Karpas-422 (cell line): Measurements from ENCODE around the gene BMERB1. TPM values are rescaled to one million over a fixed set of nuclear protein-coding genes. Genes with fewer than 3 reads are reported as not detected.
A peak's percentile ranks its signal among the peaks of the same experiment; 100 is the strongest.

ENCODE experiments used
- DNase-seq: peaks from one replicate; pipeline ENCODE4 v3.0.0-alpha.2; 2015
- H2AFZ ChIP-seq: fragments of 200-600 bp; sonication (generic); 2 replicates; pipeline ENCODE4 v1.6.1; 2014; ENCODE audit warnings: antibody characterized with exemption, low read length, mixed read lengths
- H3K27ac ChIP-seq: fragments of 200-600 bp; sonication (generic); 2 replicates; pipeline ENCODE4 v1.5.1; 2014; ENCODE audit warnings: mild to moderate bottlenecking, low read length, moderate library complexity
- H3K27me3 ChIP-seq: fragments of 200-600 bp; sonication (generic); 2 replicates; pipeline ENCODE4 v1.6.1; 2014; ENCODE audit warnings: low read length, mixed read lengths
- H3K36me3 ChIP-seq: fragments of 200-600 bp; sonication (generic); 2 replicates; pipeline ENCODE4 v1.6.1; 2014; ENCODE audit warnings: low read length, mixed read lengths; ENCODE audit not compliant: insufficient read depth
- H3K4me1 ChIP-seq: fragments of 200-600 bp; sonication (generic); 2 replicates; pipeline ENCODE4 v1.6.1; 2014; ENCODE audit warnings: mild to moderate bottlenecking, low read length, mixed read lengths
- H3K4me2 ChIP-seq: fragments of 200-600 bp; sonication (generic); 2 replicates; pipeline ENCODE4 v1.6.1; 2014; ENCODE audit warnings: low read length, low read depth, mild to moderate bottlenecking; ENCODE audit not compliant: poor library complexity, severe bottlenecking
- H3K4me3 ChIP-seq: fragments of 200-600 bp; sonication (generic); 2 replicates; pipeline ENCODE4 v1.5.1; 2014; ENCODE audit warnings: mild to moderate bottlenecking, antibody characterized with exemption, low read length, mixed read lengths
- H3K79me2 ChIP-seq: fragments of 200-600 bp; sonication (generic); 2 replicates; pipeline ENCODE4 v1.6.1; 2014; ENCODE audit warnings: mild to moderate bottlenecking, low read length, mixed read lengths
- H3K9ac ChIP-seq: fragments of 200-600 bp; sonication (generic); 2 replicates; pipeline ENCODE4 v1.6.0; 2014; ENCODE audit warnings: low read length
- H3K9me2 ChIP-seq: fragments of 200-600 bp; sonication (generic), shearing (Covaris generic); replicated peaks from 2 replicates; pipeline ENCODE4 v1.6.0; 2014; ENCODE audit warnings: mild to moderate bottlenecking, low read length, moderate library complexity; ENCODE audit not compliant: insufficient read depth
- H3K9me3 ChIP-seq: fragments of 300-700, 200-600 bp; sonication (generic); 2 replicates; pipeline ENCODE4 v1.6.1; 2014; ENCODE audit warnings: low read length, mixed read lengths
- H4K20me1 ChIP-seq: fragments of 200-600 bp; sonication (generic); 2 replicates; pipeline ENCODE4 v1.6.1; 2014; ENCODE audit warnings: mild to moderate bottlenecking, antibody characterized with exemption, low read length, low read depth; ENCODE audit not compliant: insufficient read depth
- total RNA-seq: library from RNA; depleted of rRNA; stranded (reverse); fragments of >200 nt; shearing (Covaris generic); gene quantifications from 2 replicates; pipeline ENCODE4 v1.2.3, GENCODE V29; 2014; ENCODE audit warnings: low replicate concordance

BMERB1 gene
- total RNA-seq, 1 experiment from 2014 or later = 0.22 TPM

DNA sequence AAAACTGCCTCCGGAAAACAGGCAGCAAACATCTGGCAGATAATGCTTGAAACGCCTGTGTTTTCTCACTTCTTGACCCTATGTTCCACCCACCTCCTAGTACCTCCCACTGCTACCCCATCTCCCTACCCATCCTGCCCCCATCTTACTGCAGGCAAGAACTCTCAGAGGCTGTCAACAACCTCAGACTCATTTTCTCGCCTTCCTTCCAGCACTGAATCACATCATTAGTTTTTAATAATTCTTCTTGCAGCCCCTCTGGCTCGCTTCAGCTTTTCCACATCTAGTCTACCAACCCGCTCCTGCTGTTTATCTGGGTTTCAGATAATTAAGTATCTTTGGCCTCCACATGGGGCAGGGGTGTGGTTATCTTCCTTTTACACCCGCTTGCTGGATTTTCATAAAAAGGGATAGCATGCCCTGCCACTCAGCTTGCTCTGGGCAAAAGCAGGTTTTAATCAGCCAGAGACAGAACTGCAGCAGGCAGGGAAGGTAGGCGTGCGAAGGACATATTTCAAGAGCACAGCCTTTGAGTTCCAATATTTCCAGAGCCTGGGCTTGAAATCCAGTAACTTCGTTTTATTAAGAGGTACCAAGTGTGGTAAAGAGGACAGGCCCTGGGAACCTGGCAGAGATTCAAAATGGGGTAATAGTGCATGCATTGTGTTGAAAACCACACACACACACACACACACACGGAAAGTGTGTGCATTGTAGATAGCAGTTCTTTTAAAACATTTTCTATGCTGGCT is 87.5 kb downstream of the BMERB1 start:
- H3K79me2 ChIP-seq = no peaks in the 10 kb centered on the region
- H3K4me2 ChIP-seq = no peak overlapping the region
- H3K4me1 ChIP-seq = peaks cover 14% of the 10 kb centered on the region
- H3K27ac ChIP-seq = no peak overlapping the region
- DNase-seq = no peak
- H3K9me3 ChIP-seq = no peaks in the 10 kb centered on the region
- no peak overlapping the region for H3K9ac ChIP-seq
- no peaks in the 10 kb centered on the region for H3K36me3 ChIP-seq
- no peaks in the 10 kb centered on the region for H3K9me2 ChIP-seq
- H3K4me3 ChIP-seq = no peak overlapping the region
- no peak overlapping the region for H2AFZ ChIP-seq
- no peaks in the 10 kb centered on the region for H3K27me3 ChIP-seq
- no peaks in the 10 kb centered on the region for H4K20me1 ChIP-seq

DNA sequence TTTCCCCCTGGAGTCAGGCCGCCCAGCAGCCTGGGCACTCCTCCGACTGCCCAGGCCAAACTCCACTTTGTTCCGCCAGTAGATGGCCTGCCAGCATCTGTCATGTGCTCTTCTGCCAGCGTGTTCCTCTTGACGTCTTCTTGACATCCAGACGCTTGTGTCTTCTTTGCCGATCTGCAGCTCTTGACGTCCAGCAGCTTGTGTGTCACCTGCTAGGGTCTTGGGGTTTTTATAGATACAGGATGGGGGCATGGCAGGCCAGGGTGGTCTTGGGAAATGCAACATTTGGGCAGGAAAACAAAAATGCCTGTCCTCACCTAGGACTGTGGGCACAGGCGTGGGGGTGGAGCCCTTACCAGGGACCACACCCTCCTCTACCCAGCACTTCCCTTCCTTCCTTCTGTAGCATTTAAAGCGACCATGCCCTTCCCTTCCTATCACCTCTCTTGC is 88.7 kb downstream of the BMERB1 start:
- H3K4me1 ChIP-seq = peaks cover 14% of the 10 kb centered on the region
- H3K9me3 ChIP-seq = no peaks in the 10 kb centered on the region
- peak overlapping the region; percentile 95 for H2AFZ ChIP-seq
- no peaks in the 10 kb centered on the region for H3K27me3 ChIP-seq
- no peaks in the 10 kb centered on the region for H3K79me2 ChIP-seq
- no peaks in the 10 kb centered on the region for H3K36me3 ChIP-seq
- H3K27ac ChIP-seq = no peak overlapping the region
- peak overlapping the region; percentile 76 for H3K4me2 ChIP-seq
- DNase-seq = peak; percentile 80
- peak overlapping the region; percentile 57 for H3K4me3 ChIP-seq
- H3K9me2 ChIP-seq = no peaks in the 10 kb centered on the region
- H3K9ac ChIP-seq = peak overlapping the region; percentile 37; the same call in 1 of the 2 replicates
- H4K20me1 ChIP-seq = no peaks in the 10 kb centered on the region

DNA sequence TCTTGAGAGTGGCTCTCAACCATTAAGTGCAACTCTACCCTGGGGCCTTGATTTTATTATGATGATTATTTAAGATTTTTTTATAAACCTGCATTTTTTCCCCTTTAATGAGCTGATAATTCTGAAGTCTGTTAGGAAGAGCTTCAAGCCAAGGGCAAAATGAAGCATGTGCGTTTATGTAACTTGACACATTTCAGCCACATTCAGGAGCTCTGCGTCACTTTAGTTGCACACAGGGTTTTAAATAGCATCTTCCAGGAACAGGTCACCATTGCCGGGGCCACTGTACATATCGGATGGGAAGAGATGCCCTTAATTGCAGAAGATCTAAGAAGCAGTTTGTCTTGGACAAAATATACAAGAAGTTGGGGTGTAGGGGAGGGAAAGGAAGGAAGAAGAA is 89.6 kb downstream of the BMERB1 start:
- no peak overlapping the region for H3K4me3 ChIP-seq
- no peaks in the 10 kb centered on the region for H4K20me1 ChIP-seq
- no peak overlapping the region for H2AFZ ChIP-seq
- H3K79me2 ChIP-seq = no peaks in the 10 kb centered on the region
- DNase-seq = no peak
- H3K9ac ChIP-seq = no peak overlapping the region
- H3K9me2 ChIP-seq = no peaks in the 10 kb centered on the region
- H3K4me2 ChIP-seq = peak overlapping the region; percentile 76
- H3K27ac ChIP-seq = no peak overlapping the region
- no peaks in the 10 kb centered on the region for H3K9me3 ChIP-seq
- H3K27me3 ChIP-seq = no peaks in the 10 kb centered on the region
- peaks cover 14% of the 10 kb centered on the region for H3K4me1 ChIP-seq
- no peaks in the 10 kb centered on the region for H3K36me3 ChIP-seq

DNA sequence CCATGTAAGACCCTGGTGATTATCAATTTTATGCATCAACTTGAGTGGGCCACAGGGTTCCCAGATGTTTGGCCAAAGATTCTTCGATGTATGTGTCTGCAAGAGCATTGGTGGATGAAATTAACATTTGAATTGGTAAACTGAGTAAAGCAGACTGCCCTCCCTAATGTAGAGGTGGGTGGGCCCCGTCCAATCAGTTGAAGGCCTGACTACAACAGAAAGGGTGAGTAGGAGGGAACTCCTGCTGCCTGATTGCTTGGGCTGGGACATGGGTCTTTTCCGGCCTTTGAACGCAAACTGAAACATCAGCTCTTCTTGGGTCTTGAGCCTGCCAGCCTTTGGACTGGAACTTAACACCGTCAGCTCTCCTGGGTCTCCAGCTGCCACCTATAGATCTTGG is 90.6 kb downstream of the BMERB1 start:
- Histone ChIP-seq H4K20me1 (no peaks in the 10 kb centered on the region), H2AFZ (no peak overlapping the region)

DNA sequence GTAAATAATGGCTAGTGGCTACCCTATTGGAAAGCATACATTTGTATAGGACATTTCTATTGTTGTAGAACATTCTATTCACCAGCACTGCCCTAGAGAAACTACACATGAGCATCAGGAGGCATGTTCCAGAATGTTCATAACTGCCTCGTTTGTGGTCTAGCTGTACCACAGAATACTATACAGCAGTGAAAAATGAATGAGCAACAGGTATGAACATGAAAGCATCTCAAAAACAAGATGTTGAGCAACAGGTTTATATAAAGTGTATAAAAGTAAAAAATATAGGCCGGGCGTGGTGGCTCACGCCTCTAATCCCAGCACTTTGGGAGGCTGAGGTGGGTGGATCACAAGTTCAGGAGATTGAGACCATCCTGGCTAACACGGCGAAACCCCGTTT is 91.7 kb downstream of the BMERB1 start:
- H3K79me2 ChIP-seq = no peaks in the 10 kb centered on the region
- H3K4me1 ChIP-seq = peaks cover 14% of the 10 kb centered on the region
- no peak for DNase-seq
- no peaks in the 10 kb centered on the region for H3K36me3 ChIP-seq
- H4K20me1 ChIP-seq = no peaks in the 10 kb centered on the region
- no peaks in the 10 kb centered on the region for H3K27me3 ChIP-seq
- H3K27ac ChIP-seq = no peak overlapping the region
- no peaks in the 10 kb centered on the region for H3K9me3 ChIP-seq
- H2AFZ ChIP-seq = no peak overlapping the region
- H3K4me3 ChIP-seq = no peak overlapping the region
- H3K9me2 ChIP-seq = no peaks in the 10 kb centered on the region
- no peak overlapping the region for H3K9ac ChIP-seq
- H3K4me2 ChIP-seq = no peak overlapping the region

More for the DNA sequence above, 90.6 kb downstream of the BMERB1 start:
- no peak overlapping the region for H3K4me3 ChIP-seq
- no peaks in the 10 kb centered on the region for H3K27me3 ChIP-seq
- no peaks in the 10 kb centered on the region for H3K36me3 ChIP-seq
- H3K4me1 ChIP-seq = peaks cover 14% of the 10 kb centered on the region
- H3K4me2 ChIP-seq = no peak overlapping the region
- H3K79me2 ChIP-seq = no peaks in the 10 kb centered on the region
- no peak for DNase-seq
- no peak overlapping the region for H3K9ac ChIP-seq
- H3K9me2 ChIP-seq = no peaks in the 10 kb centered on the region
- H3K27ac ChIP-seq = no peak overlapping the region
- no peaks in the 10 kb centered on the region for H3K9me3 ChIP-seq

DNA sequence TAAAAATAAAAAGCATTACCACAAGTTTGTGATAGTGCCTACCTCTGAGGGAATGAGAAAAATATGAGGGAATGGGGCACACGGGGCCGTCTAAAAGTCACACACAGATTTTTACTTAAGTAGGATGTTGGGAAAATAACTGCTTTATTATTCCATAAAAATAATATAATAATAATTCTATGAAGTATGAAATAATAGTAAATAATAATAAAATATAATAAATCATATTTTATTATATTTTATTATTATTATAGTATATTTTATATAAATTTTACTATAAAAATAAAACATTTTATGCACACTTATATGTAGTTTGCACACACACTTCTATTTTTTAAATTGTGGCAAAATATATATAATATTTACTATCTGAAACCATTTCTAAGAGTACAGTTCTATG is 92.3 kb downstream of the BMERB1 start:
- H3K4me3 ChIP-seq = no peak overlapping the region
- DNase-seq = no peak
- no peaks in the 10 kb centered on the region for H3K27me3 ChIP-seq
- no peak overlapping the region for H3K27ac ChIP-seq
- H4K20me1 ChIP-seq = no peaks in the 10 kb centered on the region
- no peaks in the 10 kb centered on the region for H3K9me3 ChIP-seq
- no peak overlapping the region for H3K4me2 ChIP-seq
- H3K79me2 ChIP-seq = no peaks in the 10 kb centered on the region
- H2AFZ ChIP-seq = no peak overlapping the region
- no peak overlapping the region for H3K9ac ChIP-seq
- H3K36me3 ChIP-seq = no peaks in the 10 kb centered on the region
- peaks cover 14% of the 10 kb centered on the region for H3K4me1 ChIP-seq
- H3K9me2 ChIP-seq = no peaks in the 10 kb centered on the region

DNA sequence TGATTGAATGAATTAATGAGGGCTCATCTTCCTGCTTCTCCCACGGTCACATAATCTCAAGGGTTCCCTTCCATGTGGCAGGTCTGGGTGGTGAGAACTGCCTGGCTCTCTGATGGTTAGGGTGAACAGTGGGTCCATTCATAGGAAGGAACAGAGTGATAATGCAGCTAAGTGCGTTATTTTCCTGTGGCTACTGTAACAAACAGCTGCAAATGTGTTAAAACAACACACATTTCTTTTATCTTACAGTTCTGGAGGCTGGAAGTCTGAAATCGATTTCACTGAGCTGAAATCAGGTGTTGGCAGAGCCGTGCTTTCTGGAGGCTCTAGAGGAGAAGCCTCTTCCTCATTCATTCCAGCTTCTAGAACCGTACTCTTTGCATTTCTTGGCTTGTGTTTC is 95.3 kb downstream of the BMERB1 start:
- H3K4me3 ChIP-seq = no peak overlapping the region
- no peak overlapping the region for H2AFZ ChIP-seq
- H3K27ac ChIP-seq = no peak overlapping the region
- no peaks in the 10 kb centered on the region for H4K20me1 ChIP-seq
- H3K9ac ChIP-seq = no peak overlapping the region
- H3K27me3 ChIP-seq = no peaks in the 10 kb centered on the region
- no peaks in the 10 kb centered on the region for H3K36me3 ChIP-seq
- no peaks in the 10 kb centered on the region for H3K79me2 ChIP-seq
- no peak for DNase-seq
- no peaks in the 10 kb centered on the region for H3K9me3 ChIP-seq
- peaks cover 6% of the 10 kb centered on the region for H3K4me1 ChIP-seq
- H3K4me2 ChIP-seq = no peak overlapping the region
- no peaks in the 10 kb centered on the region for H3K9me2 ChIP-seq

DNA sequence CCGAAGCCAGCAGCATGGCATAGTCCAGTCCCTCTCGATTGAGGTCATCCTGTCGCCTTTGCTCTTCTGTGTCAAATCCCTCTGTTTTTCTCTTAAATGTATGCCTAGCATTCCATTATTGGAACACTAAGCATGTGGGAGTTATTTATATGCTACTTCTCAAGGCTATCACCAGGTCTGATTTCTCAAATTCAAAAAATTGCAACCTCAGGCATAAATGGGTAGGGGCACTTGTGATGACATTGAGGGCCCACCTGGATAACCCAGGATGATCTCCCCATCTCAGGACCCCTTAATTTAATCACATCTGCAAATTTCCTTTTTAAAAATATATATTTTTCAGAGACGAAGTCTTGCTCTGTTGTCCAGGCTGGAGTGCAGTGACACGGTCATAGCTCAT is 95.7 kb downstream of the BMERB1 start:
- Histone ChIP-seq H3K4me2 (no peak overlapping the region), H4K20me1 (no peaks in the 10 kb centered on the region), H3K4me3 (no peak overlapping the region), H3K9me2 (no peaks in the 10 kb centered on the region), H2AFZ (no peak overlapping the region), H3K4me1 (peaks cover 6% of the 10 kb centered on the region), H3K9ac (no peak overlapping the region), H3K9me3 (no peaks in the 10 kb centered on the region), H3K27ac (no peak overlapping the region), H3K27me3 (no peaks in the 10 kb centered on the region), H3K36me3 (no peaks in the 10 kb centered on the region), H3K79me2 (no peaks in the 10 kb centered on the region)
- no peak for DNase-seq
